ENCODE results near the gene CTNNBIP1. TPM values are rescaled to one million over a fixed set of nuclear protein-coding genes. Genes with fewer than 3 reads are reported as not detected.

Gene CTNNBIP1
- total and polyA plus RNA-seq, 2 of the 8 experiments (the other 6 are each of a cell fraction or from before 2014, with no cell fraction given) = 40.9 to 46.6 TPM

- peak; percentile 9; the same call in 1 of the 2 replicates for TF ChIP-seq KDM1A (IDR thresholded peaks at IDR 0.05; ENCODE audit: borderline replicate concordance, low read length)
- TF ChIP-seq POLR2A (IDR thresholded peaks at IDR 0.05; ENCODE audit: control extremely low read depth in 1 of 2, low read depth in 2 of 2, low read length in 2 of 2) = peak; percentile 51 to 74
- TF ChIP-seq TAF7 (optimal IDR thresholded peaks at IDR 0.05; ENCODE audit: borderline replicate concordance, low read depth, low read length) = peak; percentile 29
- peak; percentile 57 for TF ChIP-seq PHF8 (conservative IDR thresholded peaks at IDR 0.05; ENCODE audit: low read depth, low read length)
- peak; percentile 31; the same call in 1 of the 2 replicates for TF ChIP-seq TAF1 (IDR thresholded peaks at IDR 0.05; ENCODE audit: low read depth, low read length)
- peak; percentile 58; the same call in 1 of the 2 replicates for TF ChIP-seq TBP (IDR thresholded peaks at IDR 0.05; ENCODE audit: low read depth, low read length)
- no peak for TF ChIP-seq SUZ12 (IDR thresholded peaks at IDR 0.05; ENCODE audit: low read length)
- TF ChIP-seq MAX (IDR thresholded peaks at IDR 0.05) = peak; percentile 76
- TF ChIP-seq POLR2AphosphoS5 (IDR thresholded peaks at IDR 0.05; ENCODE audit: low read depth, low read length) = peak; percentile 85
- TF ChIP-seq RNF2 (IDR thresholded peaks at IDR 0.05; ENCODE audit: borderline replicate concordance, low read depth, low read length, missing control alignments, poor library complexity, severe bottlenecking) = no peak
- peak; percentile 32; the same call in 1 of the 2 replicates for TF ChIP-seq BACH1 (IDR thresholded peaks at IDR 0.05; ENCODE audit: low read length)
- TF ChIP-seq GABPA (IDR thresholded peaks at IDR 0.05; ENCODE audit: borderline replicate concordance, insufficient read depth, low read length) = no peak
- TF ChIP-seq EZH2 (IDR thresholded peaks at IDR 0.05; ENCODE audit: low read depth, low read length, severe bottlenecking) = no peak
- TF ChIP-seq SRF (IDR thresholded peaks at IDR 0.05; ENCODE audit: low read depth, low read length) = peak; percentile 56; the same call in 1 of the 2 replicates
- peak; percentile 36; the same call in 1 of the 2 replicates for TF ChIP-seq CREB1 (IDR thresholded peaks at IDR 0.05)
- TF ChIP-seq SIN3A (conservative IDR thresholded peaks at IDR 0.05 in 1 of 2, IDR thresholded peaks at IDR 0.05 in 1 of 2; ENCODE audit: low read depth in 1 of 2, low read length in 2 of 2) = peak in 1 of 2 experiments; percentile 39; a peak in 1 of 4 replicates
Measured at GRCh38 chr1:9910423-9911178, 532 bp upstream of the CTNNBIP1 start (continued).
